ENCODE measurements around the gene FGF6. TPM values are rescaled to one million over a fixed set of nuclear protein-coding genes. Genes with fewer than 3 reads are reported as not detected.
A peak's percentile ranks its signal among the peaks of the same experiment; 100 is the strongest.

FGF6 gene
- total and polyA plus RNA-seq, 9 donors, result 18.3 to 54.4 (median 29.4) TPM

GRCh38 chr12:4448943-4449850 lies 3.6 kb upstream of the FGF6 start:
- Histone ChIP-seq H3K9me3 (replicated peaks; ENCODE audit: control insufficient read depth, low read depth, low read length) (no peaks in the 10 kb centered on the region), H3K27ac (ENCODE audit: low read length) (peak overlapping the region; percentile 45), H3K36me3 (ENCODE audit: control insufficient read depth, insufficient read depth, low read length) (no peaks in the 10 kb centered on the region), H3K27me3 (ENCODE audit: control insufficient read depth, insufficient read depth, low read length) (no peaks in the 10 kb centered on the region), H3K4me1 (ENCODE audit: control insufficient read depth, insufficient read depth, low read length) (peaks cover 39% of the 10 kb centered on the region), H3K4me3 (ENCODE audit: low read length) (no peak overlapping the region)
- 70% methylated on average over 4 of the region's 9 CpGs for WGBS (ENCODE audit: insufficient coverage)
- no peak for DNase-seq

- Histone ChIP-seq H3K4me3 (ENCODE audit: low read length) (no peak overlapping the region), H3K27me3 (ENCODE audit: control insufficient read depth, insufficient read depth, low read length) (no peaks in the 10 kb centered on the region), H3K27ac (ENCODE audit: low read length) (peak overlapping the region; percentile 45), H3K4me1 (ENCODE audit: control insufficient read depth, insufficient read depth, low read length) (peaks cover 39% of the 10 kb centered on the region), H3K9me3 (replicated peaks; ENCODE audit: control insufficient read depth, low read depth, low read length) (no peaks in the 10 kb centered on the region), H3K36me3 (ENCODE audit: control insufficient read depth, insufficient read depth, low read length) (no peaks in the 10 kb centered on the region)
- 84% methylated on average over 4 of the region's 6 CpGs for WGBS (ENCODE audit: insufficient coverage)
- peak; percentile 45 for DNase-seq
Observed at GRCh38 chr12:4448371-4448940, 2.8 kb upstream of the FGF6 start.

DNA sequence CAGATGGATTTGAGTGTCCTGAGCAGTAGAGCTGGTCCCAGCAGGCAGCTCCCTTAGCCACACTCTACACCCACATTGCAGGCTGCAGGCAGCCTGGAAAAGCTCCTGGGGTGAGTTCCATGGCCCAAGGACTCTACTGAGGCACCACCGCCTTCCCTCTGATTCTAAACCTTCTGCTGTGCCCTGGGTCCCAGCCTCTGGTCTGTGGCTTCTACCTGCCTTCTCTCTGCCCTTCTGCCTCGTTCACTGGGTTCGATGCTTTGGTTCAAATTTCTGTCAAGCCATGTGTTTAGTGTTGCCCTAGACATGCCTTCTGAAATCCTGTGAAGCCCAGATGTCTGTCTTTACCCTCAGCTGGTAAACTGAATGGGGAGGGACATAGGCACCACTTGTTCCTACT lies 1.5 kb upstream of the FGF6 start:
- H3K27me3 ChIP-seq (ENCODE audit: control insufficient read depth, insufficient read depth, low read length), result no peaks in the 10 kb centered on the region
- no peak overlapping the region for H3K4me3 ChIP-seq (ENCODE audit: low read length)
- no peaks in the 10 kb centered on the region for H3K36me3 ChIP-seq (ENCODE audit: control insufficient read depth, insufficient read depth, low read length)
- 71% methylated on average over 3 of the region's 3 CpGs for WGBS (ENCODE audit: insufficient coverage)
- peaks cover 44% of the 10 kb centered on the region for H3K4me1 ChIP-seq (ENCODE audit: control insufficient read depth, insufficient read depth, low read length)
- peak overlapping the region; percentile 38 for H3K27ac ChIP-seq (ENCODE audit: low read length)
- no peaks in the 10 kb centered on the region for H3K9me3 ChIP-seq (replicated peaks; ENCODE audit: control insufficient read depth, low read depth, low read length)
- no peak for DNase-seq

- H3K4me3 ChIP-seq (ENCODE audit: low read length), result no peak overlapping the region
- DNase-seq, result no peak
- no peaks in the 10 kb centered on the region for H3K9me3 ChIP-seq (replicated peaks; ENCODE audit: control insufficient read depth, low read depth, low read length)
- H3K4me1 ChIP-seq (ENCODE audit: control insufficient read depth, insufficient read depth, low read length), result peaks cover 52% of the 10 kb centered on the region
- H3K36me3 ChIP-seq (ENCODE audit: control insufficient read depth, insufficient read depth, low read length), result no peaks in the 10 kb centered on the region
- WGBS (ENCODE audit: insufficient coverage), result 80% methylated on average over 1 of the region's 2 CpGs
- H3K27ac ChIP-seq (ENCODE audit: low read length), result peak overlapping the region; percentile 68
- H3K27me3 ChIP-seq (ENCODE audit: control insufficient read depth, insufficient read depth, low read length), result no peaks in the 10 kb centered on the region
Observed at GRCh38 chr12:4446335-4446734, 720 bp upstream of the FGF6 start.

DNA sequence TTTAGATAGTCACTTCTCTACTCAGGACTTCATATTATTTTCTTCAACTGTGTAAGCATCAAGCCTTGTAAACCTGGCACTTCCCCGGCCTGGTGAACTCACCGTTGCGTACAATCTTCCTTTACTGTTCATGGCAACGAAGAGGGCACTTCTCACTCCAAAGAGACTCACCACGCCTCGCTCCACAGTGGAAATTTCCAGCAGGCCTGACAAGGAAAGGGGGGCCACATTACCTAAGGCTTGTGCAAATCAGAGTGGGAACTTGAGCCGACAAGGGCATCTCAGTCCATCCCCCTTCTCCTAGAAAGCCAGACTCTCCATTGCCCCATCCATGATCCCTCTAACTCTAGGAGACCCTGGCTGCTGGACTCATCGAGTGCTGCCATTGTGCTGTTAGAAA lies 1.6 kb downstream of the FGF6 start:
- no peaks in the 10 kb centered on the region for H3K27me3 ChIP-seq (ENCODE audit: control insufficient read depth, insufficient read depth, low read length)
- WGBS (ENCODE audit: insufficient coverage), result 87% methylated on average over 7 of the region's 8 CpGs
- H3K4me1 ChIP-seq (ENCODE audit: control insufficient read depth, insufficient read depth, low read length), result peaks cover 54% of the 10 kb centered on the region
- H3K36me3 ChIP-seq (ENCODE audit: control insufficient read depth, insufficient read depth, low read length), result no peaks in the 10 kb centered on the region
- DNase-seq, result no peak
- H3K27ac ChIP-seq (ENCODE audit: low read length), result peak overlapping the region; percentile 62
- peak overlapping the region; percentile 40 for H3K4me3 ChIP-seq (ENCODE audit: low read length)
- no peaks in the 10 kb centered on the region for H3K9me3 ChIP-seq (replicated peaks; ENCODE audit: control insufficient read depth, low read depth, low read length)

DNA sequence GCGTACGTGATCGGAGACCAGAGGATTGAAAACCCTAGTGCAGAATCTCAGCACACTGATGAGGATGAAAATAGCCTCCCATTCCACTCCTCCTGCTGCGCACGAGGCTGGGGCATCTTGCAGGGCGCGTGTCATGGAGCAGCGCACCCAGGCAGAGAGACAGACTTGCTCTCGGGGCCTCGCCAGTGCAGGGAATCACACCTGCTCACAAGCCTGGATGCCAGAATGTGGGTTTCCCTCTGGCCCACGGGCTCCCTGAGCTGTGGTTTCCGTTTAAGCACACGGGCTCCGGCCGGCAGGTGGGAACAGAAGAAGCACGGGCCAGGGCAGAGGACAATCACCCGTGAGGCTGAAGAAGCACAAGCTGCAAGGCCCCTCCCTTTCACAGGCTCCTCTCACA lies 2.0 kb downstream of the FGF6 start:
- peaks cover 51% of the 10 kb centered on the region for H3K4me1 ChIP-seq (ENCODE audit: control insufficient read depth, insufficient read depth, low read length)
- no peaks in the 10 kb centered on the region for H3K9me3 ChIP-seq (replicated peaks; ENCODE audit: control insufficient read depth, low read depth, low read length)
- DNase-seq, result no peak
- no peaks in the 10 kb centered on the region for H3K27me3 ChIP-seq (ENCODE audit: control insufficient read depth, insufficient read depth, low read length)
- H3K27ac ChIP-seq (ENCODE audit: low read length), result peak overlapping the region; percentile 62
- peak overlapping the region; percentile 40 for H3K4me3 ChIP-seq (ENCODE audit: low read length)
- H3K36me3 ChIP-seq (ENCODE audit: control insufficient read depth, insufficient read depth, low read length), result no peaks in the 10 kb centered on the region
- WGBS (ENCODE audit: insufficient coverage), result 87% methylated on average over 14 of the region's 17 CpGs

DNA sequence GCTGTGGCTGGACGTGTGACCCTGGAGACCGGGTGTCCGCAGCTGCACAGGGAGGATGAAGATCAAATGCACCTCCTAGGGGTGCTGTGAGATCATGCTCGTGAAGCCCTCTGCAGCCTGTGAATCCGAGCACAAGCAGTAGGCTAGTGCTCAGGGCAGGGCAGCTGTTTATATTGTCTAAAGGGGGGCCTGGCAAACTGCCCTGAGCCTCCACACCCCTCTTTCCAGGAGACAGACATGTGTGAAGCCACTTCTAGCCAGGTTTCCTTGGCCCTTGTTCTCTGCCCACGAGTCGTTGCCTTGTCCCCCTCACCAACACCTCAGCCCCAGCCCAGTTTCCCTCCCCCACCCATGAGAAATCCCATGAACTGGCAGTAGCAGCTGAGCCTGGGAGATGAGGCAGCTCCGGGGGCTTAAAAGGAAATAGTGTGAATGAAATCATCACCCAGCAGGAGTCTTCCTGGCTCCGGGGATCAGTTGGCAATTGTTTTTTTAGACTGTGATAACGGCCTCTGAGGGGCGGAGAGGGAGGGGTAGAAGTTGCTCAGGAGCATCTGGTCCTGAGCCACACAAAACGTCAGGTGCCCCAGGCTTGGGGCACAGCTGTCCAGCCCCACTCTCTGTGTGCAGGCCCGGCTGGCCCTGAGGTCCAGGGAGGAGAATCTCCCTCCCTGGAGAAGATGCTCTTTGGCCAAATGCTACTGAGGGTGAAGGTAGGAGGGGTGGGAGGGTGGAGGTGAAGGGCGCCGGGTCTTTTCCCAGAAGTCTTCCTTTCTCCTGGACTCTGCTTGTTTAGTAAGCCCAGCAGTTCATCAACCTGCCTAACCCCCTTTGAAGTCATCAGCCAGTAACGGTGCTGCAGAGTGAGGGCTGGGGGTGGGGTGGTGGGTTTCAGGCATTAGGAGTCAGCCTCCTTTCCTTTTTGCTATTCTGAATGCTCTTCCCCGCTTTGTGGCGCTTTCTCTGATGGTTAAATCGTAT lies 4.0 kb downstream of the FGF6 start:
- peak; percentile 79 for DNase-seq
- H3K27me3 ChIP-seq (ENCODE audit: control insufficient read depth, insufficient read depth, low read length), result no peaks in the 10 kb centered on the region
- no peak overlapping the region for H3K4me3 ChIP-seq (ENCODE audit: low read length)
- H3K4me1 ChIP-seq (ENCODE audit: control insufficient read depth, insufficient read depth, low read length), result peaks cover 41% of the 10 kb centered on the region
- H3K27ac ChIP-seq (ENCODE audit: low read length), result peak overlapping the region; percentile 80
- no peaks in the 10 kb centered on the region for H3K36me3 ChIP-seq (ENCODE audit: control insufficient read depth, insufficient read depth, low read length)
- H3K9me3 ChIP-seq (replicated peaks; ENCODE audit: control insufficient read depth, low read depth, low read length), result no peaks in the 10 kb centered on the region
- WGBS (ENCODE audit: insufficient coverage), result 17% methylated on average over 9 of the region's 19 CpGs

DNA sequence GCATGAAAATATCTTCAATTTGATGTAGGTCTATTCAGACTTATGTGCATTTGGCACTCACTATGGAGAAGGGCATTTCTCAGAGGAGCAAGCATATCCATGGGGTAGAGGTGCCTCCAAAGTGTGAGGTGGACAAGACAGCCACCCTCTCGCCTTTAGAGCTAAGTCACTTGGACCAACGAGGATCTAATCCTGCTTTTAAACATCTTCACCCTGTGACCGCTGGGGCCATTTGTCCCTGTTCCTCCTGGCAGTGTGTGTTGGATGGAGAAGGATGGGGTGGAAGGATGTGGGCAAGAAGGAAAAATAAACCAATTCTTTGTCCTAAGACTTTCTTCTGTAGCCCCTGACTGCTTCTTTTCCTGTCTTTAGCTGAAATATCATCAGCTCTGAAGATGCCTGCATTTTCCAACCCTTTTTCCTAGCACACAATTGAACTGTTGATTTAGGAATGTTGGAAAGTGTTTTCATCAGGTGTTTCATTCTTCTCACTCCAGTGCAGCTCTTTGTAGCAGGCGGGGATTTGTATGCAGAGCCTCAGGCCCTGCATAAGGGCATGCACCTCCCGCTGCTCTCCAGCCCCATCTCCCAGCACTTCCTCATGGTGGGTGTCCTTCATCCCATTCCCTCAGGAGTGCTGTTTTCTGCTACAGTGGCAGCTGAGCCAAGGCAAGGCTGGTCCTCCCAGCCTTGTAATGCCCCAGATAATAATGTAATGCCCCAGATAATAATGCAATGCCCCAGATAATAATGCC lies 5.3 kb downstream of the FGF6 start:
- Histone ChIP-seq H3K27me3 (ENCODE audit: control insufficient read depth, insufficient read depth, low read length) (no peaks in the 10 kb centered on the region), H3K36me3 (ENCODE audit: control insufficient read depth, insufficient read depth, low read length) (no peaks in the 10 kb centered on the region), H3K27ac (ENCODE audit: low read length) (no peak overlapping the region), H3K4me1 (ENCODE audit: control insufficient read depth, insufficient read depth, low read length) (peaks cover 40% of the 10 kb centered on the region), H3K9me3 (replicated peaks; ENCODE audit: control insufficient read depth, low read depth, low read length) (no peaks in the 10 kb centered on the region), H3K4me3 (ENCODE audit: low read length) (no peak overlapping the region)
- WGBS (ENCODE audit: insufficient coverage), result 20% methylated on average over 1 of the region's 5 CpGs
- DNase-seq, result no peak

DNA sequence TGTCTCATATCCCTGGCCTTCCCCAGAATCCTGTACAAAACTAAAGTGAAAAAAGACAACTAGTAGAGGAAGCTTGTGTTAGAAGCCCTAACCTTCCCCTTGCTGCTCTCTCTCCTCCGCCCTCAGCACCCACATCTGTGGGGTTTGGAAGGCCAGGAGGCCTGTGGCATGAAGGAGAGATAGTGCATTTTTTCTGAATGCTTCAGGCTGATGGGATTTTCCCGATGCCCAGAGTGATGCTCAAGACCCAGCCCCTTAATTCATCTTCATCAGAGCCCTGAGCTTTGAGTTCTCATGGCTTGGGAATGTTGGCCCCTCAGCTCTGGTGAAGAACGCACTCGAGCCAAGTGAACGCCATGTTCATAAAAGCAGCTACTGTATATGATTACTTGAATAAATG lies 5.9 kb downstream of the FGF6 start:
- H3K27ac ChIP-seq (ENCODE audit: low read length), result no peak overlapping the region
- no peak overlapping the region for H3K4me3 ChIP-seq (ENCODE audit: low read length)
- H3K9me3 ChIP-seq (replicated peaks; ENCODE audit: control insufficient read depth, low read depth, low read length), result no peaks in the 10 kb centered on the region
- H3K36me3 ChIP-seq (ENCODE audit: control insufficient read depth, insufficient read depth, low read length), result no peaks in the 10 kb centered on the region
- no peak for DNase-seq
- no peaks in the 10 kb centered on the region for H3K27me3 ChIP-seq (ENCODE audit: control insufficient read depth, insufficient read depth, low read length)
- peaks cover 45% of the 10 kb centered on the region for H3K4me1 ChIP-seq (ENCODE audit: control insufficient read depth, insufficient read depth, low read length)
- no CpG with 5 or more reads among the region's 5 CpGs for WGBS (ENCODE audit: insufficient coverage)

Measured in muscle of leg (tissue), 11 donors.